Uterus (tissue), 2 donors: ENCODE results near the gene LTF.

Experiments used
- POLR2A ChIP-seq, 2 donors: fragments of 450-650 bp; IDR thresholded peaks; one replicate each; pipeline ENCODE4 v1.6.1; 2016; ENCODE audit warnings: antibody characterized with exemption in 2 of 2, mild to moderate bottlenecking in 1 of 2, moderate library complexity in 1 of 2
- TF ChIP-seq, protein P1 (sequence below), 4 experiments: fragments of 200-600 bp in 2 of 4; fragments of 450-650 bp in 2 of 4; sonication (generic) in 2 of 4; IDR thresholded peaks; one replicate each; pipeline ENCODE4 v1.5.1; 2016 to 2019; ENCODE audit warnings: antibody characterized with exemption in 4 of 4, mild to moderate bottlenecking in 2 of 4, moderate library complexity in 1 of 4

- TF ChIP-seq, protein P1, sequence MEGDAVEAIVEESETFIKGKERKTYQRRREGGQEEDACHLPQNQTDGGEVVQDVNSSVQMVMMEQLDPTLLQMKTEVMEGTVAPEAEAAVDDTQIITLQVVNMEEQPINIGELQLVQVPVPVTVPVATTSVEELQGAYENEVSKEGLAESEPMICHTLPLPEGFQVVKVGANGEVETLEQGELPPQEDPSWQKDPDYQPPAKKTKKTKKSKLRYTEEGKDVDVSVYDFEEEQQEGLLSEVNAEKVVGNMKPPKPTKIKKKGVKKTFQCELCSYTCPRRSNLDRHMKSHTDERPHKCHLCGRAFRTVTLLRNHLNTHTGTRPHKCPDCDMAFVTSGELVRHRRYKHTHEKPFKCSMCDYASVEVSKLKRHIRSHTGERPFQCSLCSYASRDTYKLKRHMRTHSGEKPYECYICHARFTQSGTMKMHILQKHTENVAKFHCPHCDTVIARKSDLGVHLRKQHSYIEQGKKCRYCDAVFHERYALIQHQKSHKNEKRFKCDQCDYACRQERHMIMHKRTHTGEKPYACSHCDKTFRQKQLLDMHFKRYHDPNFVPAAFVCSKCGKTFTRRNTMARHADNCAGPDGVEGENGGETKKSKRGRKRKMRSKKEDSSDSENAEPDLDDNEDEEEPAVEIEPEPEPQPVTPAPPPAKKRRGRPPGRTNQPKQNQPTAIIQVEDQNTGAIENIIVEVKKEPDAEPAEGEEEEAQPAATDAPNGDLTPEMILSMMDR (IDR thresholded peaks at IDR 0.05): no peak
- TF ChIP-seq POLR2A (IDR thresholded peaks at IDR 0.05): no peak
These were observed 33.0 kb upstream of the LTF start, which contains the start of gene RTP3 for GRCh38 chr3:46497556-46498265.
